Hematopoietic multipotent progenitor cell treated with erythropoietin and hydrocortisone succinate and interleukin-3 and kit ligand, for 4 days (in vitro differentiated cells): Measurements from ENCODE around the gene ZCWPW1.
"Not testable (repeated sequence)": the region's sequence is repeated elsewhere in the genome, so short reads cannot be mapped to it uniquely, and the experiment has no call there.

Experiments
- DNase-seq: peaks from one replicate; pipeline ENCODE4 v3.0.0-alpha.2; 2015

The ZCWPW1 gene

DNA sequence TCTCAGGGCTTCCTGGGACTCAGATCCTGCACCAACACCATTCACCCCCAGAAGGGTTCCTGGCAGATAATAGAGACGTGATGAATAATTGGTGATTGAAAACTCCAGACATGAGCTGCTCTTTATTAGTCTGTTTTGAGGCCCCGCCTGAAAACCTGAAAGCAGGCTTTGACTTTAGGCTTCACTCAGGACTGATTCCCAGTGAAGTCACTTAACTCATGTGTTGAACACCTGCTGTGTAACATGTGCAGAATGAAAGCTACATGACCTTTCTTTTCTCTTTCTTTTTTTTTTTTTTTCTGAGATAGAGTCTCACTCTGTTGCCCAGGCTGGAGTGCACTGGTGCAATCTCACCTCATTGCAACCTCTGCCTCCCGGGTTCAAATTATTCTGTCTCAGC, 26.7 kb upstream of the ZCWPW1 start:
- no peak for DNase-seq

DNA sequence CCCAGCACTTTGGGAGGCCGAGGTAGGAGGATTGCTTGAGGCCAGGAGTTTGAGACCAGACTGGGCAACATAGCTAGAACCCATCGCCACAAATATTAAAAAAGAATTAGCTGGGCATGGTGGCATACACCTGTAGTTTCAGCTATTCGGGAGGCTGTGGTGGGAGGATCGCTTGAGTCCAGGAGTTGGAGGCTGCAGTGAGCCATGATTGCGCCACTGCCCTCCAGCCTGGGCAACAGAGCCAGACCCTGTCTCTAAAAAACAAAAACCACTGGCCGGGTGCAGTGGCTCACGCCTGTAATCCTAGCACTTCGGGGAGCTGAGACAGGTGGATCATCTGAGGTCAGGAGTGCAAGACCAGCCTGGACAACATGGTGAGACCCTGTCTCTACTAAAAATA, 25.4 kb upstream of the ZCWPW1 start:
- not testable (repeated sequence) for DNase-seq

DNA sequence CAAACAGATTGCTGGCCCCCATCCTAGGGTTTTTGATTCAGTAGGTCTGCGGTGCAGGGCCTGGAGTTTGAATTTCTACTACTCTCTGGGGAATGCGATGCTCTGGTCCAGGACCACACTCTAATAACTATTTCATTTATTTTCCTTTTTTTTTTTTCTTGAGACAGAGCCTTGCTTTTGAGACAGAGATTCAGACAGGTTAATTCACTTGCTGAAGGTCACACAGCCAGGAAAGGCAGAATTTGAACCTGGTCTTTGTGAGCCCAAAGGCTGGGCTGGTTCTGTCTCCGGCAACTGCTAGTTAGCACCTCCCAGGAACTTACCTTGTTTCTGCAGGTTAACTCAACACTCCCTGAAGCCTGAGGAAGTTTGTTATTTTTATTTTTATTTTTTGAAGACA, 24.0 kb upstream of the ZCWPW1 start:
- DNase-seq, result no peak

DNA sequence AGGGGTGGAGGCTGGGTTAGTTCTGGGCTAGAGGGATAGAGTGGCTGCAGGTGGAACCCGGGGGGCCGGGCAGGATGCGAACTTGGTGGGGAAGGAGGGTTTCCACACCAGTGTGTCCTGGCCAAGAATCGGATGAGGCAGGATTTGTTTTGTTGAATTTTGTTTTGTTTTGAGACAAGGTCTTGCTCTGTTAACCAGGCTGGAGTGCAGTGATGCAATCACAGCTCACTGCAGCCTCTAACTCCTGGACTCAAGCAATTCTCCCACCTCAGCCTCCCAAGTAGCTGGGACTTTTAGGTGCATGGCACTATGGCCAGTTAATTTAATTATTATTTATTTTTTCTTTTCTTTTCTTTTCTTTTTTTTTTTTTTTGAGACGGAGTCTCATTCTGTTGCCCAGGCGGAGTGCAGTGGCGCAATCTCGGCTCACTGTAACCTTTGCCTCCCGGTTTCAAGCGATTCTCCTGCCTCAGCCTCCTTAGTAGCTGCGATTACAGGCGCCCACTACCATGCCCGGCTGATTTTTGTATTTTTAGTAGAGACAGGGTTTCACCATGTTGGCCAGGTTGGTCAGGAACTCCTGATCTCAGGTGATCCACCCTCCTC, 20.8 kb upstream of the ZCWPW1 start:
- DNase-seq, result no peak

DNA sequence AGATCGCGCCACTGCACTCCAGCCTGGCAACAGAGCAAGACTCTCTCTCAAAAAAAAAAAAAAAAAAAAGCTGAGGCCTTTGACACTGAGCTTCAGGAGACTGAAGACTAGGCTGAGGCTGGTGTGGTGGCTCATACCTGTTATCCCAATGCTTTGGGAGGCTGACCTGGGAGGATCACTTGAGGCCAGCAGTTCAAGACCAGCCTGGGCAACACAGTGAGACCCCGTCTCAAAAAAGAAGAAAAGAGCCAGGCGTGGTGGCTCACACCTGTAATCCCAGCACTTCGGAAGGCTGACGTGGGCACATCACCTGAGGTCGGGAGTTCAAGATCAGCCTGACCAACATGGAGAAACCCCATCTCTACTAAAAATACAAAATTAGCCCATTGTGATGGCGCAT, 18.9 kb upstream of the ZCWPW1 start:
- not testable (repeated sequence) for DNase-seq

DNA sequence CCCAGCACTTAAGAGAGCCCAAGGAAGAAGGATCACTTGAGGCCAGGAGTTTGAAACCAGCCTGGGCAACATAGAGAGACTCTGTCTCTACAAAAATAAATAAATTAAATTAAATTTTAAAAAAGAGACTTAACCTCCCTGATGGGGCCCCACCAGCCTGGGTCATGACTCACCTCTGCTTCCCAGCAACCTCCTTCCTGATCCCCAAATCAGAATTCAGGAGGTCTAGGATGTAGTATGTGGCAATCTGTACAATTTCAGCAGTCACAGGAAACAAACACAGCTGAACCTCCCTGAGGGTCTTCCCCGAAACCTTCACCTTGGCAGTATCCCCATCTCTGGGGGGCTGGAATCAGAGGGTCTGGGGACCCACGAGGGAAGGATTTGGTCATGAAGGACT, 17.5 kb upstream of the ZCWPW1 start:
- DNase-seq, result no peak

DNA sequence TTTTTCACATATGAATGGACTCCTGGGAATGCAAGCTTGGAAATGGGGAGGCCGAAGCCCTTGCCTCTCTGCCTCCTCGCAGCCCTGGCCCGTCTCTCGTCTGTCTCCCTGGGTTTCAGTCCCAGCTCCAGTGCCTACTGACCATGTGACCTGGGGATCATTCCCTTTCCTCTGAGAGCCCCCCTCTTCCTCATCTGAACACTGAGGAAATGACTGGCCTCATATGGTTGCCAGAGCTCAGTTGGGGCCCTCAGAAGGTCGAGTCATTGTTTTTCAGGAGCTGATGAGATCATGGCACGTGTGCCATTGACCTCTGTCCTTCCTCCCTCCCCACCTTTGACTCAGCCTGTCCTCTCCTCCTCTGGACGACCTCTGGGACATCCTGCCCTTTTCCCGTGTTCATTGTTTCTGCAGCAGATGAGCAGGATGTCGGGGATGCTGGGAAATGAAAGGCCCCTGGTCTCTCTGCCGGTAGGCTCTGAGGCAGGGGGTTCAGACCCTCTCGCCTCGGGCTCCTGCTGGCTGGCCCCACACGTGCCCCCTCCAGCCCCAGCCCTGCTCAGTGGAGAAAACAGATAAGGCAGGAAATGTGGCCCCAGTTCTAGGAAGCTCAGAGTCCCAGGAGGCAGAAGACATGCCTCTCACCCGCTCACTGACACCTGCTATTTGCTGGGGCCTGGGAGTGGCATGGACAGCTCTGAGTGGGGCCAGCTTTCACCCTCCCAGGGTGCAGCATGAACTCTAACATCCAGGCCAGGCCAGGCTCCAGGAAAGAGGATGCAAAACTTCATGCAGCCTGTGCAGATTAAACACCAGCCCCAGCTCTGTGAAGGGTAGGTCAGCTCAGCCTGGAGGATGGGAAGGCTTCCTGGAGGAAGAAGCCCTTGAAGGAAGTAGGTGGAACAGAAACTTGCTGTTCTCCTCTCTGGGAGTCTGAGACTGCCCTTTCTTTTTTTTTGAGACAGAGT, 16.1 kb upstream of the ZCWPW1 start:
- peak; percentile 77 for DNase-seq

DNA sequence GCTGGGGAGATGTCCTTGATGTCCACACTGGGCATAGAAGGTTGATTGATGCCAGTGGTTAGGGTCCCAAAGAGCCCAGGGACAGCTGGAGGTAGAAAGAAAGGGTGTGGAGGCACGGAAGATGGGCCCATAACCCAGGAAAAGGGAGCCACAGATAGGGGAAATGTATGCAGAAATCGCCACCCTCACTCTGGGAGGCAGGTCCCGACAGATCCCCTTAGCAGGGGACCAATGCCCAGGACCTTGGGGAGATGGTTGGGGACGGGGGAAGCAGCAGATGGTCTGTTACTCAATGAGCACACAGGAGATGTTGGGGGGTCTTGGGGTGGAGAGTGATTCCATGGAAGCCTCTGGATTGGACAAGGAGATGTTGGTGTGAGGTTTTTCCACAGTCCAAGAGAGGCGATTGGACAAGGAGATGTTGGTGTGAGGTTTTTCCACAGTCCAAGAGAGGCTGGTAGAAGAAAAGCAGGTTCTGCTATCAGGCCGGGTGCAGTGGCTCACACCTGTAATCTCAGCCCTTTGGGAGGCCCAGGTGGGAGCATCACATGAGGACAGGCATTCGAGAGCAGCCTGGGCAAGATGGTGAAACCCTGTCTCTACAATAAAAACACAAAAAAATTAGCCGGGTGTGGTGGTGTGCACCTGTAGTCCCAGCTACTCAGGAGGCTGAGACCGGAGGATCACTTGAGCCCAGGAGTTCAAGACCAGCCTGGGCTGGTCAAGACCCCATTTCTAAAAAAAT, 14.8 kb upstream of the ZCWPW1 start:
- no peak for DNase-seq

DNA sequence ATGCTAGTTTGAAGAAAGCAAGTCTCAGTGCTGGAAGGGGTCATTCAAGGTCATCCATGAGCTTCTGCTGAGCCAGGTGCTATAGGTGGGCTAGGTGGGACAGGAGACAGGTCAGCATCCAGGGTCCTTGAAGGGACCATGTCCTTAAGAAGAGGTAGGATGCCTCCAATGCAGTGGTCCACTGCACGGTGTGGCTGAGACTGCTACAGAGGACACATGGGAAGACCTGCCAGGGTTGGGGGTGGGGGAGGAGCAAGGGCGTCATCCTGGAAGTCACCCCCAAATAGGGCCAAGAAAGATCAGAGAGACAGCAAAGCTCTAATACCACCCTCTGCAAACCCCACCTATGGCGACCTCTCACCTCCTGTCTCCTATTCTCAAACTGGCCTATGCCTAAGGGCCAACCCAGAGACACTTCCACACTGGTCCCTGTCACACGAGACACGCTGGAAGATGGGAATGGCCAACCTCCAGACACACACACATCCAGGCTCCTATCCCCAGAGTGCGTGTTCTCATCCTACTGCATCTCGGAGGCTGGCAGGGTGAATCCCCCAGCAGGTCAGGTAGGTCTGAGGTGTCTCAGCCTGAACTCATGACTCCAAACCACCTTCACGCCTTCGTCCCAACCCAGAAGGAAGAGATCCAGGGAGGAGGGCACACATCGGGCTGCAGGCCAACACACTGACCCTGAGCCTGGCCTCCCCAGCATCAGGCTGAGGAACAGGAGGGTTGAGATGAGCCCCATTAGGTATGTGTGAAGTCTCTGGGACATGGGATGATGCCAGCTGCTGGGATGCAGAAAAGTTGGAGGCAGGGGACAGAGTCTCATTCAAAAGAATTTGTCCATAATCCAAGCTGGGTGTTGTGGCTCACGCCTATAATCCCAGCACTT, 13.4 kb upstream of the ZCWPW1 start:
- DNase-seq, result no peak

DNA sequence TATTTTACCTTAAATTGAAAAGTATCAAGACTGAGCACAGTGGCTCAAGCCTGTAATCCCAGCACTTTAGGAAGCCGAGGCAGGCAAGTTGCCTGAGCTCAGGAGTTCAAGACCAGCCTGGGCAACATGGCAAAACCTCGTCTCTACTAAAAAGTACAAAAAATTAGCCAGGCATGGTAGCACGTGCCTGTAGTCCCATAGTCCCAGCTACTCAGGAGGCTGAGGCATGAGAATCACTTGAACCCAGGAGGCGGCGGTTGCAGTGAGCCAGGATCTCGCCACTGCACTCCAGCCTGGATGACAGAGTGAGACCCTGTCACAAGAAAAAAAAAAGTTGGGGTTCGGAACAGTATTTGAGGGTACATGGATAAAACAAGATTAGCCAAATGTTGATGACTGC, 10.7 kb upstream of the ZCWPW1 start:
- DNase-seq, result not testable (repeated sequence)

DNA sequence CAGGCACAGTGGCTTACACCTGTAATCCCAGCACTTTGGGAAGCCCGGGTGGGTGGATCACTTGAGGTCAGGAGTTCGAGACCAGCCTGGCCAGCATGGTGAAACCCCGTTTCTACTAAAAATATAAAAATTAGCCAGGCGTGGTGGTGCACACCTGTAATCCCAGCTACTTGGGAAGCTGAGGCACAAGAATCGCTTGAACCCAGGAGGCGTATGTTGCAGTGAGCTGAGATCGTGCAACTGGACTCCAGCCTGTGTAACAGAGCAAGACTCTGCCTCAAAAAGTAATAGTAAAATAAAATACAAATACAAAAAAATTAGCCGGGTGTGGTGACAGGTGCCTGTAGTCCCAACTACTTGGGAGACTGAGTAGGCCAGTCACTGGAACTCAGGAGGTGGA, 10.2 kb upstream of the ZCWPW1 start:
- not testable (repeated sequence) for DNase-seq

DNA sequence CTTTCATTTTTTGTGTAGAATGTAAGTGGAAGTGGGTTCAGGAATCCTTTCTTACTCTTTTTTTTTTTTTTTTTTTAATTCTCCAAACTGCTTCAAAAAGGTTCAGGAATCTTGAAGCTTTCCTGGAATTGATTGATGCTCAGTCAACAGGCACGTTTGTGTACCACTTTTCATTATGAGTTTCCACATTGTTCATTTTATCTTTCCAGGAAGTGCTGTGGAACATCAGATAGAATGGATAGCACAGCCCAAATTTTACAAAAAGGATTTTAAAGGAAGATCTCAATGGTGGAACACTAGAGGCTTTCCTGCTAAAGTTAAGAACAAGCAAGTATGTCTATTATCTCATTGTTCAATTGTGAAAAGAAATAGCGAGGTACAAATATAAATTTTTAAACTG, 9.7 kb upstream of the ZCWPW1 start:
- DNase-seq, result no peak

DNA sequence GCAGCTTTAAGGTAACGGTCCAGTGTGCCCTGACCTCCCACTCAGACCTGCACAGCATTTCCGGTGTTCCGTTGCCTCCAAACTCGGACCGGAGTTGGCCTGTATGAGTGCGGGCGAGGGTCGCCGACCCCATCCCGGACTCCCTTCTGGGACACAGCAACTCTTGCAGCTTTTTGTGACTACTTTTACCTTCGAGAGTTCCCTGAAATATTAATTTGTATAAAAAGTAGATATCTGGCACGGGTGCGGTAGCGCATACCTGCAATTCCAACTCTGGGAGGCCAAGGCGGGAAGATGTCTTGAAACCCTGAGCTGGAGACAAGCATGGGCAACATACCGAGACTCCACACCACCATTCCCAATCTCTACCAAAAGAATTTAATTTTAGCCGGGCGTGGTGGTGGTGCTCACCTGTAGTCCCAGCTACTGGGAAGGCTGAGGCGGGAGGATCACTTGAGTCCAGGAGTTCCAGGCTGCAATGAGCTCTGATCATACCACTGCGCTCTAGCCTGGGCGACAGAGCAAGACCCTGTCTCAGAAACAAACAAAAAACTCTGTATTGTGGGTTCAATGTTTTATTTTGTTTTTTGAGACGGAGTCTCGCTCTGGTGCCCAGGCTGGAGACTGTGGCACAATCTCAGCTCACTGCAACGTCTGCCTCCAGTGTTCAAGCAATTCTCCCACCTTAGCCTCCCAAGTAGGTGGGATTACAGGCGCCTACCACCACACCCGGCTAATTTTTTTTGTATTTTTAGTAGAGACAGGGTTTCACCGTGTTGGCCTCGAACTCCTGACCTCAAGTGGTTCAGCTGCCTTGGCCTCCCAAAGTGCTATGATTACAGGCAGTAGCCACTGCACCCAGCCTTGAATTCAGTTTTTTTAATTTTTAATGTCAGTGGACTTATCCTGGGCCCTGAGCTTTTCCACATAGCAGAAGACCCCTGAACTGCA, 8.9 kb upstream of the ZCWPW1 start:
- DNase-seq, result no peak

DNA sequence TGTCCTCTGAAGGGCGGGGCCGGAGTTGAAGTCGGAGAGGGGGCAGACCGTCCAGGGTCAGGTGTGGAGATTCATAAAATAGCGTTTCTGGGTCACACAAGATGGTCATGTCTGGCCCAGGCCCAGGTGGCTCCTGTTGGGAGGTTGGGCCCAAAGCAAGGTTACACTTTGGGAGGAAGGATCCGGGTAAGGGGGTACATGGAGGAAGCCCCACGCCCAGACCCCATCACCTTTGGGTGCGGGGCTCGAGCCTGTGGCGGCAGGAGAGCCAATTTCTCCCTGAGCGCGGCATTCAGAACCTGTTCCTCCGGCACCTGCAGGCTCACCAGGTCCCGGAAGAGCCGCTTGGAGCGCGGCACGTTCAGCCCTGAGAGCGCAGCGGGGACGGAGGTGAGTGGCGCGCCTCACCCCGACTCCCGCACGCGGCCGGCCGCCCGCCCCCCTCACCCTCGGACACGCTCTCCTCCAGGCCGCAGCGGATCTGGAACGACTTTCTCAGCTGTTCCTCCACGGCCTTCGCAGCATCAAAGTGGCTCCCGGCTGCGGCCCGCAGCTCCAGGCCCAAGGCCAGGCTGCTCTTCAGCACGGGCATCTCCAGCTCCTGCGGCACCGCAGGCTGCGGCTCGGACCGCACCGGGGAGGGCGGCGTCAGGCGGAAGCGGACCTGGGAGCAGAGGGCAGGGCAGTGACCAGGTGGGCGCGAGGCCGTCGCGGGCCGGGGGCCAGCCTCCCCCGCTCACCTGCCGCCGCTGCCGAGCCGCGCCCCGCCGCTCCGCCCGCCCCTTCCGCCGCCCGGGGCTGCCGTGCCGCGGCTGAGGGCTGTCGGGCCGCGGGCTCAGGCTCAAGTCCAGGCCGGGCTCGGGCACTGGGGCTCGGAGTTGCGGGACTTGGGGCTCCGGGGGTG, 7.2 kb upstream of the ZCWPW1 start:
- peak; percentile 61 for DNase-seq

DNA sequence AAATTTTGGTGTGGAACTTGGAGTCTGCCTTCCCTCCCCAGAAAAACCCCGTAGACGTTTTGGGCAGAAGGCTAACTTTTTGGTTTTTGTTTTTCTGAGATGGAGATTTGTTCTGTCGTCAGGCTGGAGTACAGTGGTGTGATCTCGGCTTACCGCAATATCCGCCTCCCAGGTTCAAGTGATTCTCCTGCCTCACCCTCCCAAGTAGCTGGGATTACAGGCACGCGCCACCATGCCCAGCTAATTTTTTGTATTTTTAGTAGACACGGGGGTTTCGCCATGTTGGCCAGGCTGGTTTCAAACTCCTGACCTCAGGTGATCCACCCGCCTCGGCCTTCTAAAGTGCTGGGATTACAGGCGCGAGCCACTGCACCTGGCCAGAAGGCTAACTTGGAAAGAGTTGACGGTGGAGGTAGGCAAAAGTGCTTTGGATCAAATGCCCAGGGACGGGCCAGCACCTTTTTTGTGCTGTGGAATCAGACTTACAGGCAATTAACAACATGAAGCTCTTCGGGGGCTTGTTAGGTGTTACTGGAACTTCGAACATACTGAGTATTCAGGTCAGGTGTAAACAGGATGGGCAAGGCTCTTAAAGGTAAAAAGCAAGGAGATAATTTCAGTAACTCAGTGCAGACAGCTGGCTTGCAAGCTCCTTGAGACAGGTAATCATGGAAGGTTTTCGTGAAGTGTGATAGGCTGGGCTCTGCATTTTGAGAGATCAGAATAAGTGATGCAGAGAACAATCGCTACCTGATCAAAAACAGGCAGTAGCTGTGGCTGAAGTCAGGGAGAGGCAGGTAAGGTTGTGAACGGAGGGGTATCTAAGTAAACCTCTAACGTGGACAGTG, 6.0 kb upstream of the ZCWPW1 start:
- no peak for DNase-seq

DNA sequence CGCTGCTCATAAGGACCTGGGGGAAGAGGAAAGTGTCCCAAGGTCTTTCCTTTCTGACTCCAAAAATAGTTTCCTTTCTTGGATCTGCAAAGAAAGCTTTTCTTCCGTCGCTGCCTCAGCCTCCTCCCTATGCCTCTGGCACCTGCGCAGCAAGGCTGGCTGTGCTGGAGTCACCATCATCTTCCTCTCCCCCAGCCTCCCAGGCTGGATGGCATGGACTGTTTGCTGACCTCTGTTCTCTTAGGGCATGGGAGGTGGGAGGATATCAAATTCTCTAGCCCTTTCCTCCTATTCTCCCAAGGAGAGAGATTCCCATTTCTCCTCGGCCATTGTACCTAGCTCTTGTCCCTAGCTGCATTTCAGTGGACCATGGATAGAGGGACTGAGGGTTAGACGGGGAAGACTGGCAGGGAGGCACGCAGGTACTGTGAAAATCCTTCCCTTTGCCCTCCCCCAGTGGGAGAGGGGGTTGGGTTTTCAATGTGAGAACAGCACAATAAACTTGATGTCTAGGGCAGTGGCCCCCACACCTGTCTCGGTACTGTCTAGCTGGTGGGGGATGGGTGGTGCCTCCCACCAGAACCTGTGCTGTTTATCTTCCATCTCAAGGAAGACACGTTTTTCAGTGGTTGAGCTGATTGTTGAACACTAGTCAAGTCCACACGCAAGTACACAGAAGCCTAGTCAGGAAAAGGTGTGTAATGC, 5.2 kb upstream of the ZCWPW1 start:
- DNase-seq, result no peak

DNA sequence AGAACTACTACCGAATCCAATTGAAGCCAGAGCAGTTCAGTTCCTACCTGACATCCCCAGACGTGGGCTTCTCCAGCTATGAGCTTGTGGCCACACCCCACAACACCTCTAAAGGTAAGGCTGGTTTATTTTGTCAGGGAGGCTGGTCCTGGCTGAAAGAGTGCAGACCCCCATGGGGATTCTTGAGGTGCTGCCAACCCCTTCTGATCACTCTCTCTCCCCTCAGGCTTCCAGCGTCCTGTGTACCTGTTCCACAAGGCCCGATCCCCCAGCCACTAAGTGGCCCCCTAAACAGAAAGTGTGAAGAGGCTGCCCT, 4.7 kb upstream of the ZCWPW1 start:
- DNase-seq, result no peak

DNA sequence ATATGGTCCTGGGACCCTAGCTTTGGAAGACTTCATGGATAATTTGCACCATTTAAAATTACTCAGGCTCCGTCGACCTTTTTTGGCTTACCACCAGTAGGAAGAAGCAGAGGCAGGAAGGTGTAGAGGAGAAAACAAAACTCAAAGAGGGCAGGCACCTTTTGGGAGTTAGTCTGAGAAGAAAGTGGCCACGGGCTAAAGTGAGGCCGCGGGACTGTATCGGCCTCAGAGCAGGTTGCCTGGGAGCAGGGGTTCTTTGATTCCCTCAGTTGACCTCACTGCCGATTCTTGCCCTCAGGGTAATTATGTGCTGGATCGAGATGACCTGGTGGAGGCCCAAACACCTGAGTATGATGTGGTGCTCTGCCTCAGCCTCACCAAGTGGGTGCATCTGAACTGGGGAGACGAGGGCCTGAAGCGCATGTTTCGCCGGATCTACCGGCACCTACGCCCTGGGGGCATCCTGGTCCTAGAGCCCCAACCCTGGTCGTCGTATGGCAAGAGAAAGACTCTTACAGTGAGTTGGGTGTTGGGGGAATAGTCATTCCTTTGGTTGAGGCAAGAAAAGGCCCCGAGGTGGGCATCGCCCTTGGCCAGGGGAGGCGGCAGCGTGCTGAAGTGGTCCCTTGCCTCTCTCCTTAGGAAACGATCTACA, 4.2 kb upstream of the ZCWPW1 start:
- DNase-seq, result no peak
